Sigmoid colon (tissue), 4 donors: ENCODE data around the gene DDIT4.

Experiments used
- EP300 ChIP-seq, 4 donors: sonication (generic); formaldehyde crosslinking; IDR thresholded peaks; one replicate each; pipeline ENCODE4 v1.6.1; 2017; ENCODE audit warnings: antibody characterized with exemption in 4 of 4
- POLR2A ChIP-seq, 2 donors: fragments of 450-650 bp; IDR thresholded peaks; one replicate each; pipeline ENCODE4 v1.6.1; 2016; ENCODE audit warnings: antibody characterized with exemption in 2 of 2, mild to moderate bottlenecking in 2 of 2, moderate library complexity in 2 of 2
- POLR2AphosphoS5 ChIP-seq, 4 donors: sonication (generic); formaldehyde crosslinking; IDR thresholded peaks; one replicate each; pipeline ENCODE4 v1.6.1; 2017; ENCODE audit warnings: antibody characterized with exemption in 4 of 4
- TF ChIP-seq, protein P1 (sequence below), 4 experiments: fragments of 450-650 bp in 3 of 4; fragments of 200-600 bp in 1 of 4; IDR thresholded peaks; one replicate each; pipeline ENCODE4 v1.5.1; 2016 to 2019; ENCODE audit warnings: antibody characterized with exemption in 4 of 4, mild to moderate bottlenecking in 3 of 4, moderate library complexity in 2 of 4

DNA sequence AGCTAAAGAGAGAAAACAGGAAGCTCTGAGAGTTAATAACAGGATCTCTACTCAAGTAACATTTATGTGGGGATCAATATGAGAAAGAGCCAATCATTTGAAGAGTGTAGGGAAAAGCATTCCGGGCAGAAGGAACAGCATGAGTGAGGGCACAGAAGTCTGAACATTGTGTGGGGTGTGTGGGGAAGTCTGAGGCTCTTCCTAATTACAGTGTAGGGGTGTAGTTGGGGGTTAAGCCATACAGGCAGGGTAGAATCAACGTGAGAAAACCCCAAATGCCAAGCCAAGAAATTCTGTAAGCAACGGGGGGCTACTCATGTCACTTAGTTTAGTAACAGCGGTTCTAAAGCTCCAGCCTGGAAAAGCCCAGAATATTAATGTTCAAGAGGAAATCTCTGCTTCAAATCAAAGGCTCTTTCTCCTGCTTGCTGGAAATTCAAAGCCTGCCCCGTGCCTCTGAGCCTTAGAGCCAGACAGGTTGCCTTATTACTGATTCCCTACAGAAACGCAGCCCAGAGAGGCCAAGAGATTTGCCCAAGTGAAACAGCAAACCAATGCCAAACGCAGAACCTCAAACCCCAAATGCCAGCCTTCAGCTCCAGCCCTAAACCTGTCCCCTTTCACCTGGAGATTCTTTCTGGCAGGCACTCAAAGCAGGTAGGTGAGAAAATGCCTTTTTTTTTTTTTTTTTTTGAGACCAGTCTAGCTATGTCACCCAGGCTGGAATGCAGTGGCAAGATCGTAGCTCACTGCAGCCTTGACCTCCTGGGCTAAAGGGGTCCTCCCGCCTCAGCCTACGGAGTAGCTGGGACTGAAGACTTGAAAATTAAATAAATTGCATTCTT, 44.9 kb downstream of the DDIT4 start:
- TF ChIP-seq, protein P1, sequence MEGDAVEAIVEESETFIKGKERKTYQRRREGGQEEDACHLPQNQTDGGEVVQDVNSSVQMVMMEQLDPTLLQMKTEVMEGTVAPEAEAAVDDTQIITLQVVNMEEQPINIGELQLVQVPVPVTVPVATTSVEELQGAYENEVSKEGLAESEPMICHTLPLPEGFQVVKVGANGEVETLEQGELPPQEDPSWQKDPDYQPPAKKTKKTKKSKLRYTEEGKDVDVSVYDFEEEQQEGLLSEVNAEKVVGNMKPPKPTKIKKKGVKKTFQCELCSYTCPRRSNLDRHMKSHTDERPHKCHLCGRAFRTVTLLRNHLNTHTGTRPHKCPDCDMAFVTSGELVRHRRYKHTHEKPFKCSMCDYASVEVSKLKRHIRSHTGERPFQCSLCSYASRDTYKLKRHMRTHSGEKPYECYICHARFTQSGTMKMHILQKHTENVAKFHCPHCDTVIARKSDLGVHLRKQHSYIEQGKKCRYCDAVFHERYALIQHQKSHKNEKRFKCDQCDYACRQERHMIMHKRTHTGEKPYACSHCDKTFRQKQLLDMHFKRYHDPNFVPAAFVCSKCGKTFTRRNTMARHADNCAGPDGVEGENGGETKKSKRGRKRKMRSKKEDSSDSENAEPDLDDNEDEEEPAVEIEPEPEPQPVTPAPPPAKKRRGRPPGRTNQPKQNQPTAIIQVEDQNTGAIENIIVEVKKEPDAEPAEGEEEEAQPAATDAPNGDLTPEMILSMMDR (IDR thresholded peaks at IDR 0.05) = no peak
- no peak for TF ChIP-seq POLR2A (IDR thresholded peaks at IDR 0.05)
- TF ChIP-seq EP300 (IDR thresholded peaks at IDR 0.05) = no peak
- TF ChIP-seq POLR2AphosphoS5 (IDR thresholded peaks at IDR 0.05) = no peak
